PFSK-1 (cell line): ENCODE results near the gene ERBIN.

ENCODE experiments used
- FOXP2 ChIP-seq: optimal IDR thresholded peaks from 2 replicates; pipeline ENCODE3; 2011; ENCODE audit warnings: borderline replicate concordance, control low read depth, inconsistent platforms; ENCODE audit not compliant: insufficient read depth; ENCODE audit errors: extremely low read length, extremely low read depth
- POLR2AphosphoS5 ChIP-seq: IDR thresholded peaks from 2 replicates; pipeline ENCODE4 v1.6.1; 2012; ENCODE audit warnings: low read depth, mild to moderate bottlenecking, control low read depth, low read length, moderate library complexity
- REST ChIP-seq, 2 experiments: IDR thresholded peaks; 2 replicates each; pipeline versions ENCODE4 v1.6.1 to v1.8.0; 2011 to 2012; ENCODE audit warnings: low read depth in 2 of 2, low read length in 2 of 2, control low read depth in 1 of 2, inconsistent platforms in 1 of 2, mild to moderate bottlenecking in 1 of 2, moderate library complexity in 1 of 2; ENCODE audit not compliant: insufficient read depth in 1 of 2
- SIN3A ChIP-seq: IDR thresholded peaks from 2 replicates; pipeline ENCODE4 v1.6.1; 2012; ENCODE audit warnings: mild to moderate bottlenecking, low read length, moderate library complexity, borderline replicate concordance; ENCODE audit not compliant: insufficient read depth
- TAF1 ChIP-seq: IDR thresholded peaks from 2 replicates; pipeline ENCODE4 v1.6.1; 2012; ENCODE audit warnings: low read length, control low read depth, borderline replicate concordance; ENCODE audit not compliant: insufficient read depth

Gene ERBIN

GRCh38 chr5:65925044-65925600 lies 1.3 kb upstream of the ERBIN start:
- TF ChIP-seq TAF1 (no peak; the same call in 1 of the 2 replicates), REST (IDR thresholded peaks at IDR 0.05; ENCODE audit: insufficient read depth in 1 of 2, low read depth in 2 of 2, low read length in 2 of 2) (no peak), SIN3A (no peak), POLR2AphosphoS5 (no peak; the same call in 1 of the 2 replicates), FOXP2 (no peak)

GRCh38 chr5:65925601-65926275 lies 637 bp upstream of the ERBIN start:
- TF ChIP-seq REST (IDR thresholded peaks at IDR 0.05; ENCODE audit: insufficient read depth in 1 of 2, low read depth in 2 of 2, low read length in 2 of 2) = peak in 1 of 2 experiments; percentile 55; a peak in 1 of 4 replicates
- peak; percentile 77; the same call in 1 of the 2 replicates for TF ChIP-seq TAF1
- no peak for TF ChIP-seq SIN3A
- peak; percentile 24 for TF ChIP-seq FOXP2
- peak; percentile 79 for TF ChIP-seq POLR2AphosphoS5

- no peak for TF ChIP-seq FOXP2
- no peak for TF ChIP-seq POLR2AphosphoS5
- TF ChIP-seq REST (IDR thresholded peaks at IDR 0.05; ENCODE audit: insufficient read depth in 1 of 2, low read depth in 2 of 2, low read length in 2 of 2) = no peak
- no peak for TF ChIP-seq SIN3A
- no peak for TF ChIP-seq TAF1
Measured at GRCh38 chr5:65926893-65927292, 518 bp downstream of the ERBIN start.

GRCh38 chr5:65927503-65928321 lies 1.3 kb downstream of the ERBIN start:
- TF ChIP-seq POLR2AphosphoS5 (no peak), SIN3A (no peak), TAF1 (no peak), REST (IDR thresholded peaks at IDR 0.05; ENCODE audit: insufficient read depth in 1 of 2, low read depth in 2 of 2, low read length in 2 of 2) (no peak), FOXP2 (no peak)
